Epithelial cell of proximal tubule (primary cell): ENCODE data around the gene B3GALT2. TPM values are rescaled to one million over a fixed set of nuclear protein-coding genes. Genes with fewer than 3 reads are reported as not detected.

Experiments
- DNase-seq: peaks from one replicate; pipeline ENCODE4 v3.0.0-alpha.2; 2011; ENCODE audit warnings: low read depth
- H3K4me3 ChIP-seq: 2 replicates; pipeline ENCODE4 v1.5.1; 2011; ENCODE audit warnings: low read depth, mild to moderate bottlenecking, low read length
- CTCF ChIP-seq: conservative IDR thresholded peaks from 2 replicates; pipeline ENCODE4 v1.5.1; 2012; ENCODE audit warnings: low read depth, mild to moderate bottlenecking, low read length
- total RNA-seq: library from RNA; depleted of rRNA; stranded (reverse); fragments of >200 nt; gene quantifications from 2 replicates; pipeline ENCODE4 v1.2.3, GENCODE V29; 2015

Gene B3GALT2
- total RNA-seq, 1 donor from 2014 or later = not detected

DNA sequence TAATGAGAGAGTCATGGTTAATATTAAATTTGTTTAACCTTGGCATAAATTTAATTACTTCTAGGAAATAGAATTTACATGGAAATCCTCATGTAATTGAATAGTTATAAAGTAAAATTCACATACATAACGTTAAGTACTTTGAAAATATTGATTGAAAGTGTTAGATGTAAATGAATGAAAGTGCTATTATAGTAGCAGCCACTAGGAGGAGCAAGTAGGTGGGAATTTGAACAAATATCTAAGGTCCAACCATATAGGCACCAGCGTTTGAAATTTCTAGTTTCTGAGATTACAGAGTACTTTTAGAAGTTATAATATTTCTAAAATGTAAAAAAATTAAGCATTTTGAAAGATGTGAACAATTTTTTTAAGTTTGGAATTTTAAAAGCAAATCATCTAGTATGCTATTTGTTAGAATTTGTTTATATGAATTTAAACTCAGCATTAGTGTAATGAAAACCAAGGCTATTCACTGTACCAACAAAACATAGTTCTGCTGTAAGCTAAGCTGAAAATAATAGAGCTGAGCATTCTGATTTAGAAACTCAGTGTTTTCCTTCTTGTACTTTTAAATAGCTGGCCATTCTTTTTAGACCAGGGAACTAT lies 3.3 kb downstream of the B3GALT2 start:
- H3K4me3 ChIP-seq = no peak overlapping the region
- DNase-seq = no peak
- TF ChIP-seq CTCF = peak; percentile 81

- peak; percentile 23 for DNase-seq
These were observed 4.4 kb downstream of the B3GALT2 start for GRCh38 chr1:193181985-193182384.

GRCh38 chr1:193181536-193181935 lies 4.9 kb downstream of the B3GALT2 start:
- no peak overlapping the region for H3K4me3 ChIP-seq
- no peak for TF ChIP-seq CTCF
- peak; percentile 59 for DNase-seq

More at GRCh38 chr1:193181985-193182384, 4.4 kb downstream of the B3GALT2 start:
- no peak overlapping the region for H3K4me3 ChIP-seq
- TF ChIP-seq CTCF = no peak

GRCh38 chr1:193179094-193179493 lies 7.3 kb downstream of the B3GALT2 start:
- H3K4me3 ChIP-seq = no peak overlapping the region
- no peak for TF ChIP-seq CTCF
- DNase-seq = no peak

GRCh38 chr1:193176788-193177187 lies 9.6 kb downstream of the B3GALT2 start:
- TF ChIP-seq CTCF = no peak
- DNase-seq = no peak
- H3K4me3 ChIP-seq = no peak overlapping the region

GRCh38 chr1:193176113-193176512 lies 10.3 kb downstream of the B3GALT2 start:
- TF ChIP-seq CTCF = no peak
- H3K4me3 ChIP-seq = no peak overlapping the region
- DNase-seq = no peak

DNA sequence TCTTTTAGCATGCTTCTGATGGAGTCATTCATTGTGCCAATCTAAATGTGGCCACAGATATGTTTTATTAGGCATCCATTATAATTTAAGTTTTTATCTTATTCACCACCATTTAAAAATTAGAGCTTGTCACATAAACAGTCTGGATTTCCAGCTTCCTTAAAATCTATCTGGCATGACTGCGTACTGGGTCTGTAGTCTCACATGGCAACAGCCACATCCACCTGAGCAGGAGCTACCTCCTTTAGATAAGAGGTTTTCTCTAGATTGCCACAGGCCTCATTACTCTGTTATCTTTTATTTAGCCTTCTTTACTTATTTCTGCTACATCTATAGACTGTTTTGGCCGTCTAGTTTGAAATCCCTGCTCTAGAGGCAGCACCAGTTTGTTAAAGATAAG lies 29.1 kb downstream of the B3GALT2 start:
- DNase-seq = no peak
- no peak overlapping the region for H3K4me3 ChIP-seq
- TF ChIP-seq CTCF = no peak
